Glomerular endothelial cell (primary cell): Measurements from ENCODE around the gene ISG20. TPM values are rescaled to one million over a fixed set of nuclear protein-coding genes. Genes with fewer than 3 reads are reported as not detected.
"Not testable (repeated sequence)": the region's sequence is repeated elsewhere in the genome, so short reads cannot be mapped to it uniquely, and the experiment has no call there.

Source experiments
- DNase-seq: peaks from one replicate; pipeline ENCODE4 v3.0.0-alpha.2; 2011; ENCODE audit warnings: low read depth, low spot score; ENCODE audit errors: extremely low read depth
- total RNA-seq: library from RNA; depleted of rRNA; stranded (reverse); fragments of >200 nt; gene quantifications from 2 replicates; pipeline ENCODE4 v1.2.3, GENCODE V29; 2015

The ISG20 gene
- total RNA-seq, 1 donor from 2014 or later, result 36.5 TPM

DNA sequence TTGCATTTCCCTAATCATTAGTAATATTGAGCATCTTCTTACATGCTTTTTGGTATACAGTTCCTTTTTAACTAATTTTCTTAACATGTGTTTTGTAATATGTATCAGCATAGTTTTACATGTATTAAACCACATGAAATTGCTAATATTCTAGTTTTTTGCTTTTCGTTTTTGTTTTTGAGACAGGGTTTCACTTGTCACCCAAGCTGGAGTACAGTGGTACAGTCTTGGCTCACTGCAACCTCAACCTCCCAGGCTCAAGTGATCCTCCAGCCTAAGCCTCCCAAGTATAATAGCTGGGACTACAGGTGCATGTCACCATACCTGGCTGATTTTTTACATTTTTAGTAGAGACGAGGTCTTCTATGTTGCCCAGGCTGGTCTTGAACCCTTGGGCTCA, 4.4 kb upstream of the ISG20 start:
- no peak for DNase-seq

DNA sequence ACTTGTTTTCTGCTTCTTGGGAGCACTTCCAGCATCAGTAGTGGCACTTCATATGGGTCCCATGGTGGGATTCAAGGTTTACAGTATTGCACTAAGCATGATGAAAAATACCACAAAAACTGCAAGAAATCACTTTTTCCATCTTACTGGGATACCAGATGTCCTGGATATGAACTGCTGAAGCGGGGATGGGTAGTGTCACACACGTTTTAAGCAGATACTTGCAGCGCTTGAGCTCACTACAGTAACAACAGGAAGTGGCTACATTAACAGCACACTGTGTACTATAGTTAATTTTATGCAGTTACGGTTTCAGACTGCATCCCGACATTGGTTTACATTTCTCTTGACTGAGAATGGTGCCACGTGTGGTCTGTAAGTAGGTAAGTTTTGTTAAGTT, 3.5 kb upstream of the ISG20 start:
- DNase-seq, result no peak

DNA sequence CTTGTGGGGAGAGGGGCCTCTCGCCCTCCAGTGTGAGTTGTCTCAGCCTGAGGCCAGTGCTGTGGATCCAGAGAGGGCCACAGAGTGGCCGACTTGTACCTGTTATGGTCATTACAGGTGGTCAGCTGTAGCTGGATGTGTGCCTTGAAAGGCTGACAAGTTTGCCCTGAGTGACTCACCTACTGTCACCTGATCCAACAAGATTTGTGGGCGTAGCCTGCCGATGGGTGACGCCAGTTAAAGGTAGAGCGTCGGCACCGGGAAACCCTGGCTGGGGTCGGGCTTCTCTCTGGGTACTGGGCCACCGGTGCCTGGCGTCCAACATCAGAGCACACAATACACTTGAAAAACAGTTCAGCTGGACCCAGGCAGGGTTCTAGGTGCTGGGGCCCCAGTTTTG, 2.8 kb upstream of the ISG20 start:
- no peak for DNase-seq

DNA sequence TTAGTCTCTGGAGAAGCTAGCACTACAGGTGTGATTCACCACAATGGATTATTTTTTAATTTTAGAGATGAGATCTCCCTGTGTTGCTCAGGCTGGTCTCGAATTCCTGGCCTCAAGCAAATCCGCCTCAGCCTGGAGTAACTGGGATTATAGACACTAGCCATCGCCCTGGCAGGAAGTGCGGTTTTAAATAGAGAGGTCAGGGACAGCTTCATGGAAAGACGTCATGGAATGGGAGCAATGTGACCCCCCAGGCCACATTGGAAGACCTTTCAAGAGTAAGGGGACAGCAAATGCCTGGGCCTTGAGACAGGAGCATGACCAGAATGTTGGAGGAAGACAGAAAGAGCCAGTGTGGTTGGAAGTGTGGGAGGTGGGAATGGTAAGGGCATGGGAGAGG, 2.2 kb upstream of the ISG20 start:
- no peak for DNase-seq

DNA sequence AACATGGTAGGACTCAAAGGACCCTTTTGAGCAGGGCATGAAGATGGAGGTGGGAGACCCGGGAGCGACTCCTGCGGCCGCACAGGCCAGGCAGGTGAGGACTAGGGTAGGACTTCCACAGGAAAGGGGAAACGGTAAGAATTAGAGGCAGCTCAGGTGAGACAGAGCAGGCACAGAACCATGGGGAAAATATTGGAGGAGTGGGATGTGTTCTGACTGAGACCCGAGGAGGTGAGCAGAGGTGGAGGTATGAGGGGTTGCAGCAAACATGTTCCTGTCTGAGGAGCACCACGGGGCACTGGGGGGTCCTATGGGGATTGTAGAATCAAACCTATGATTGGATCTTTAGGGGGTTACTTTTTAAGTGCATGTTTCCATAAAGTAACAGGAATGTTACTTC, 1.4 kb upstream of the ISG20 start:
- no peak for DNase-seq

DNA sequence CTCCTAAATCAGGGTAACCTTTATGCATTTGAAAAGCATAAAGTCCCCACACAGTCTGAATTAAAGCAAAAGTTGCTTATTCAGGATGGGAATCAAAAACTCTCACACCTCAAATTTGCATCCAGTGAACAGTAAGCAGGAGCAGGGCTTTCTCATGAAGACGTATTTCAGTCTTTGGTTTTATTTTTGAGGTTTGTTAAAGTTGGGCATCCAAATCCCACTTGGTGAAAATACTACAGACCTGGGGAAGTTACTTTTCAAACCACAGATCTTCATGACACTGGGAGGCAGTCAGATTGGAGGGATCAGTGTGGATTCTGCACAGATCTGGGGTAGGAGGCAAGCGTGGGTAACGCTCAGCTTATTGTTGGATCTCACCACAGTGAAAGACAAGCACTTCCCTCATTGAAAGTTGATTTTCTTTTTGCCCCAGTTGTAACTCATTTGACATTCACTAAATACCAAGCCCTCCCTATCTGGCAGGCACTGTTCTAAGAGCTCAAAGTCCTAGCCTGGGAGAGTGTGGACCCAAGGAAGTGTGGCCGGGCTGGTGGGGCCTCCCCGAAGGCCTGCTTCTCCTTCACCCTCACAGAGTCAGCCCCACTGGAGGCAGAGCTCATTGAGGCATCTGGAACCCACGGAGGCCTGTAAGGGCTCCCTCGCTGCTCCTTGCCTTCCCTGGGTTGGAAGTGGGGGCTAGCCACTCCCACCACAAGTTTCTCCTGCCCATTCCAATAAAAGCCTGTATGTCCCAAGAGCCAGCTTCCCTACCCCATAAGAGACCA, 783 bp upstream of the ISG20 start:
- DNase-seq, result no peak

DNA sequence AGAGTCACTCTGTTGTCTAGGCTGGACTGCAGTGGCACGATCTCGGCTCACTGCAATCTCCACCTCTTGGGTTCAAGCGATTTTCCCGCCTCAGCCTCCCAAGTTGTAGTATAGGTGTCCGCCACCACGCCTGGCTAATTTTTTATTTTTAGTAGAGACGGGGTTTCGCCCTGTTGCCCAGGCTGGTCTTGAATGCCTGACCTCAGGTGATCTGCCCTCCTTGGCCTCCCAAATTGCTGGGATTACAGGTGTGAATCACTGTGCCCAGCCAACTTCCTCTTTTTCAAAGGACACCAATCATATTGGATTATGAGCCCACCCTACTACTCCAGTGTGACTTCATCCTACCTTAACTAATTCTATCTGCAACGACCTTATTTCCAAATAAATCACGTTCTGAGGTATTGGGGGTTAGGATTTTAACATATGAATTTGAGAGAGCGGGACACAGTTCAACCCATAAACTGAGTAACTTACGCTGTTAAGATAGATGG, 3.2 kb downstream of the ISG20 start:
- DNase-seq, result no peak

DNA sequence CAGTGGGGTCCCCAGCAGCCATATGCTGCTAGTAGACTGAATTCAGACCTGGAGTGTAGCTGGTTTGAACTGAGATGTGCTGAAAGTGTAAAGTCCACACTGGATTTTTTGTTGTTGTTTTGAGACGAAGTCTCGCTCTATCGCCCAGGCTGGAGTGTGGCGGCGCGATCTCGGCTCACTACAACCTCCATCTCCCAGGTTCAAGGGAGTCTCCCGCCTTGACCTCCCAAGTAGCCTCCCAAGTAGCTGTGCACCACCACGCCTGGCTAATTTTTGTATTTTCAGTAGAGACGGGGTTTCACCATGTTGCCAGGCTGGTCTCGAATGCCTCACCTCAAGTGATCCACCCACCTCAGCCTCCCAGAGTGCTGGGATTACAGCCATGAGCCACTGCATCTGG, 3.7 kb downstream of the ISG20 start:
- DNase-seq, result not testable (repeated sequence)

DNA sequence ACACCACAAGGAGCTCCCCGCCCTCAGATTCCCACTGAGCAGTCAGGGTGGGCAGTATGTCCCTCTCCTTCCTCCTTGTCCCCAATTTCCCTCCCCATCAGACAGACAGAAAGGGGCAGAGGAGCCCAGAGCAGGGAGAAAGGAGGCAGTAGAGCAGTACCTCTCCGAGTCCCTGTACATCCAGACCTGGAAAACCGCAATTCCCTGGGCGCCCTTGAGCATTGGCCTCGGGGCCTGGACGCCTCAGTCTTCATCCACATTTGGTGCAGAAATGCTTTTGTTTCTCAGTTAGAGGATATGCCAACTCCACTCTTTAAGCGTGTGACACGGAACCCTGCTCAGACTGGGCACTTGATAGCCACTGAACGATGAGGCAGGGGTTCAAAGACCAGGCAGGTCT, 5.9 kb downstream of the ISG20 start:
- DNase-seq, result no peak

DNA sequence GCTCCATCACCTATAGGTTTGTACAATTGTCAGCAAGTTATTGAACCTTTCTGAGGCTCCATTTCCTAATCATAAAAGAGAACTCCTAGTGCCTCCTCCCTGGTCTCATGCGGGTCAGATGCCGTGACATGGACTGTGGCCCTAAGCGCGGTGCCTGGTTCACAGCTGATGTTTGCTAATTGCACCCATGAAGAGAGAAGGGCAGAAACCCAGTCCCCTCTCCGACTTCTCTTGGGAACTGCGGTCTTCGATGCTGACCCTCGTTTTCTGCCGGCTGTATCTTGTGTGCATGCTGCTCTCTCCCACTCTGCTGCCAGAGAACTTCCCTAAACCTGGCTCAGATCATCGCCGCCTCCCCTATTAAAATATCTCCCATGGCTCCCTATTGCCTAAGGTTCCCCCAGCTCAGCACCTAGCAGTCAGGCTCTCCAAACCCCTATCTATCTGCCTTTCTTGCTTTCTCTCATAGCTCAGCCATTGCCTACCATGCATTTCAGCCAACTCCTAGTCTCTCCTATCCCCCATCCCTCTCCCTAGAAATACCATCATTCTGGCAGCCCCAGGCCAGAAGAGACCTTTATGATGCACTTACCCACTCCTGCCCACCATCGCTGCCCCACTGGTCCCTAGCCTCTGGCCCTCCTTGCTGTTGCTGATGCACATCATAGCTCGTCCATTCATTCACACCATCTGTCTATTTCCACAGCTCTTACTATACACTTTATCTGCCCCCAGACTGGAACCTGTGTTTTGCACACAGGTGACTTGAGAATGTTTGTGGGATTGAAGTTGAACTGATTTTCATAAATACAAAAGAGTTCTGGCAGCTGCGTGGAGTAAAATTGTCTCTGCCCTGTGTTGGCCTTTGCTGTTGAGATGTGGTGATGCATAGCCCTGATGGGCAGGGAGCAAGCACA, 6.6 kb downstream of the ISG20 start:
- DNase-seq, result no peak

DNA sequence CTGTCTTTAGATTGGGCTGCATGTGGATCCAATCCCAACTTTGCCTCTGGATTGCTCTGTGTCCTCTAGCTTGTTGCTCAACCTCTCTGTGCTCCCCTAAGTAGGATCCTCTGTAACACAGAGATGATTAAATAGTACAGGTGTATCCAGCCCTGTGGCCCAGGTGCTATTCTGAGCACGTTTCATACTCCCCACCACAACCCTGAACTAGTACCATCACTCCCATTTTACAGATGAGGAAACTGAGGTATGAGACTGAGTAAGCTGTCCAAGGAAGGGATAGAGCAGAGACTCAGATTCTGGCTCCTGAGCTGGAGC, 7.2 kb downstream of the ISG20 start:
- no peak for DNase-seq

DNA sequence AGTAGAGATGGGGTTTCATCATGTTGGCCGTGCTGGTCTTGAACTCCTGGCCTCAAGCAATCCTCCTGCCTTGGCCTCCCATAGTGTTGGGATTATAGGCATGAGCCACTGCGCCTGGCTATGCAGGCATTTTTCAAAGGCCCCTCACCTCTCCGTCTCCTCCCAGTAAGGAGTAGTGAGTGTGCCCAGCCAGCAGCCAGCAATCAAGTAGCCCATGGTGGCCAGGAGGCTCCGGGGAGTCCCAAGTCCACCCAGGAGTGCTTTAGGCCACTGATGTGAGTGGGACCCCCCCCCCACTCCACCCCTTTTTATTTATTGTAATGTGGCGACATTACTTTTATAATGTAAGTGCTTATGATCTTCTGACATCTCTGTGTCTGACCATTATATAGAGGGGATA, 8.1 kb downstream of the ISG20 start:
- no peak for DNase-seq

DNA sequence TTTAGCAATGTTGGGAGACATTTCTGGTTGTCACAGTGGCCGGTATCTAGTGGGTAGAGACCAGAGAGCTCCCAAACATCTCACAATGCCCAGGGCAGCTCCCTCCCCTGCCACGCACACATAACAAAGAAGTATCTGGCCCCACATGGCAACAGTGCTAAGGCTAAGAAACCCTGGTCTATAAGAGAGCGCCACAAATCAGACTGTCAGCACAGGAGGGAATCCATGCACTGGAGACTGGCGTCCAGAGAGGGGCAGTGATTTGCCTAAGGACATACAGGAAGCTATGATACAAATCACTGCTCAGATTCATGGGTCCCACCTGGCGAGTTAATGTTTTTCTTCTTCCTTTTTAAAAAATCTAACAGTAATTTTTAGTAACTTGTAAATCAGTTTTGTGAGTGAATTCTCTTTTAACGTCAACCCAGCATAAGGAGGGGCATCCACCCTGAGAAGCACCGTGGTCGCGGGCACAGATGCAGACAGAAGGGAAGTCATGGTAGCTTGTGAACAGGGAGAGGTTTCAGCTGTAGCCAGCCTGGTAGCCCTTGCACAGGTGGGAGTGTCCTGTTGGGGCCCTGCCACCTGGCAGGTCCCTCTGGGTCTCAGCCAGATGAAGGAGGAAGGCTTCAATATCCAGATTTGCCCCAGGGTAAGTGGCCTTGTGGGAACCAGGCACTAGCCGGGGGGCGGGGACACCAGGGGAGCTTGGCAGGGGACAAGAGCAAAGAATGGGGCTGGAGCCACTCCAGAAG, 8.7 kb downstream of the ISG20 start:
- DNase-seq, result no peak

DNA sequence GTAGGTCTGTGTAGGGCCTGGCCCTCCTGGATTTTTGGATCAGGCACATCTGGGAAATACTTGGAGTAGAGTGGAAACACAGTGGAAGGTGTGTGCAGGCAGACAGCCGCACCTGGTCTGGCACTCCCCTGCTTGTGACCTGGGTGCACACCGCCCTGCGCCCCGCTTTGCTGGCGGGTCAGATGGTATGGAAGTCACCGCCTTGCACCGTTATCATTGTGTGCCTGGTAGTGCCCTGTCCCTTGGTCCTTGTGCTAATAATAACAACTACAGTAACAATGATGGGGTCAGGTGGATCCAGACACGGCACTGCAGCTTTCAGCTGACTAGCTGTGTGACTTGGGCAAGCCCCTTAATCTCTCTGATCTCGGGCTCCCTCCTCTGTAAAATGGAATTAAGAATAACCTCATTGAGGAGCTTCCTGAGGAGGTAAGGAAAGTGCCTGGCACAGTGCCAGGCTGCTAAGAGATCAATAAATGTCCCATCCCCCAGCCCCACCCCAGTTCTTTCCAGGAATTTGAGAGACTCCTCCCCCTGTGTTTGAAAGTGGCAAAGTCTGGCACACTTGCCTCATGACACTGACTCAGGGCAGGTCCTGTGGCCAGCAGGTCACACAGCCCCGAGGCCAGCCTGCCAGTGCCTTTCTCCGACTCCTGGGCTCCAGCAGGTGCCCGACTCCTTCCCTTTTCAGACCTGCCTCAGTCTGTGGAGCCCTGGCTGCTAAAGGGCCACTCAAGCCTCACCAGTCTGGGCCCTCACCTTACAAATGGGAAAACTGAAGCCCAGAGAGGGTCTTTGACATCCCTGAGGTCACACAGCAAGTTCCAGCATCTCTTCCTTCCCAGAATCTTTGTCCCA, 9.8 kb downstream of the ISG20 start:
- no peak for DNase-seq

DNA sequence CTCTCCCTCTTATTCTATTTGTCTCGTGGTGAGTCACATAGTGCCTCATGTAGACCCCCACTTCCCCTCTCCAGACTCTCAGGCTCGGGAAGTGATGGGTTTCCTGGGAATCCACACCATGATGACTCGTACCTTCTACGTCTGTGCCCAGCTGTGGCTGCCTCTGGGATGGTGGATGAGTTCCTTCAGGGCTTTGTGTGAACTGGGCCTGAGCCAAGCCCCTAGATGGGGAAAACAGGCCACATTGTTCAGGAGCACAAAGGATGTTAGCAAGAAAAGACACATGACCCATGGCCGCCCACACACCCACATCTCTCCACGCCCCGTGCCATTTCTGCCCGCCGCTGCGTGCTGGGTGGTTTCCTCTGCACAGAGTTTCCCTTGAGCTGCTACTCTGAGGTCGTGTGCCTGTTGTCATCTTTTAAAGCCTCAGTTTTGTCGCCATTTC, 10.5 kb downstream of the ISG20 start:
- DNase-seq, result peak; percentile 92

DNA sequence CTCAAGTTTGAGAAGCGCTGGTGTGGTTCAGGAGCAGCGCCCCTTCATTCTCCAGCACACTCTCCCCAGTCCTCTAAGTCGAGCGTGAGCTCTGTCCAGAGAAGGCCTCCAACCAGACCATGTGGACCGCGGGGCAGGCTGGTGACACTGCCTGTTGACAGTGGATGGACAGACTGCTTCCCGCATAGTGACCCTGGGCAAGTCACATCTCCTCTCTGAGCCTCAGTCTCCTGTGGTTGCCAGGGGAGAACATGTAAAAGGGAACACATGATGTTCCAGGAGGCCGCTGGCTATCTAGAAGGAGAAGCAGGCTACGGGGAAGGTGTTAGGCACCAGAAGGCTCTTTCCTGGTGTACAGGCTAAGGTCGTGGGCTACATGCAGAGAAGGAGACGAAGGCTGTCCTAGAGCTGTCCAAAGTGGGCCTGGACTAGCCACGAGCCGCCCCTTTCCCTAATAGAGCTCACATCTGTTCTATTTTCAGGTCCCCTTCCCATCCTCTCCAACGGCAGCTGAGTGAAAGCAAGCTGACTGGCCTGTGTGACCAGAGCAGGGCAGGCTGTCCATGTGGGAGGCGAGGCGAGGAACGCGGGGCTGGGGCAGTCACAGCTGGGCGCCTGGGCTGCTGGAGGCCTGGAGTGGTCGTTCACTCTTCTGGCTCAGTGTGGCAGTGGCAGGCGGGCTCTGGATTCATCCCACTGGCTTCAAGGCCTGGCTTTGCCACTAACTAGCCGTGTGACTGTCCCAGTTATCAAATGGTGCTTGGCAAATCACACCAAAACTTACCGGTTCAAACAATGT, 11.1 kb downstream of the ISG20 start:
- DNase-seq, result no peak

DNA sequence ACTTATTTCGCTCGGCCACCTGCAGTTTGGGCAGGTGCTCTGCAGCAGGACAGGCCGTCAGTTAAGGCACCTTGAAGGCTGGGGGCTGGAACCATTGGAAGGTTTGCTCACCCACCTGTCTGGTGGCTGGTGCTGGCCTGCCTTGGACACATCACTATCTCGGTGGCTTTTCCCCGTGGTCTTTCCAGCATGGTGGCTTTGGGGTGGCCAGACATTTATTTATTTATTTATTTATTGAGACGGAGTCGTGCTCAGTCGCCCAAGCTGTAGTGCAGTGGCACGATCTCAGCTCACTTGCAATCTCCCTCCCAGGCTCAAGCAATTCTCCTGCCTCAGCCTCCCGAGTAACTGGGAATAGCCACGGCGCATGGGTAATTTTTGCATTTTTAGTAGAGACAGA, 11.7 kb downstream of the ISG20 start:
- DNase-seq, result no peak

DNA sequence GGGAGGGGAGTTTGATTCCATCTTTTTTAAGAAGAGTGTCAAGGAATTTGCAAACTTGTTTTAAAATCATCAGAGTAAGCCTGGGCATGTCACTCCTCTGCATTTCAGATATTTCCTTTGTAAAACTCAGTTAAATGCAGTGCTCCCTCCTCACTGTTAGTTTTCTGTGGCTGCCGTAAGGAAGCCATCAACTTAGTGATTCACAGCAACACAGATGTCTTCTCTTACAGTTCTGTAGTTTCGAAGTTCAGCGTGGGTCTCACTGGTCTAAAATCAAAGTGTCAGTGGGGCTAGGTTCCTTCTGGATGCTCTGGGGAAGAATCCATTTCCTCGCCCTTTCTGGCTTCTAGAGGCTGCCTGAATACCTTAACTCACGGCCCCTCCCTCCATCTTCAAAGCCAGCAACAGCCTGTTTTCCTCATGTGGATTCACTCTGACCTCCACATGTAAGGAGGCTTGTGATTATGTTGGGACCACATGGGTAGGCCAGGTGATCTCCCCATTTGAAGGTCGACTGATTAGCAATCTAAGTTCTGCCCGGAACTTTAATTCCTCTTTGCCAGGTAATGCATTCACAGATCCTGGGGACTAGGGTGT, 12.4 kb downstream of the ISG20 start:
- DNase-seq, result no peak

DNA sequence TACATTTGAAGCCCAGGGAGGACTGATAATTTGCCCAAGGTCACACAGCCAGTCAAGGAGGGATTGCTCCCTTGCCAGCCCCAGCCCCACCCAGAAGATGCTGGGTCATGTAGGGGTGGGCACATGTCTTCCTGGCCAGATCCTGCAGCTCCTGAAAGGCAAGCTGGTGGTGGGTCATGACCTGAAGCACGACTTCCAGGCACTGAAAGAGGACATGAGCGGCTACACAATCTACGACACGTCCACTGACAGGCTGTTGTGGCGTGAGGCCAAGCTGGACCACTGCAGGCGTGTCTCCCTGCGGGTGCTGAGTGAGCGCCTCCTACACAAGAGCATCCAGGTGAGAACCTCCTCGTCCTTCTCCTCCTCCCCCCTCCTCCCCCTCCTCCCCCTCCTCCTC, 13.2 kb downstream of the ISG20 start:
- no peak for DNase-seq
